HG03280 (cell line): ENCODE data around the gene EQTN.

Experiments
- ATAC-seq: cut with Tn5 transposase; IDR thresholded peaks from one replicate; pipeline ENCODE4 v1.9.1; 2021; ENCODE audit warnings: mild to moderate bottlenecking, moderate library complexity; ENCODE audit not compliant: unreplicated experiment

The EQTN gene

DNA sequence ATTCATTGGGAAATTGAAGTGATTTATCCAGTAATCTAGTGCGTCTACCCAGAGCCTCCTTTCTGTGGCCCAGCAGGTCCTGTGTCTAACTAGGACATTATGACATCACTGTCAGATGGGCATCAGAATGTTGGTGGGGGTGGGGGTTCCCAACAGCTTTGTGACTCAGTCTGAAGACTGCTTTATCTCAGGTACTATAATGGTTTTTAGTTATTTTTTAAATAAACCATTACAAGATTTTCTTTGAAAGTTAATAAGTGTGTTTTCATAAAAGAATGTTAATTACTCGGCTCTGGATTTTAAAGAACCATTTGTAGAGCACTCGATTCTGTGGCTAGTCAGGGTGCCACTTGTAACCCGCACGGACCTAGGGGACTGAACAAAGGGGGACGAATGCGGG, at the start of gene EQTN:
Gene EQTN, minus strand, starts transcription at position 101 of the 400 bp plus-strand sequence. Its CDS starts 95 bp downstream, at position 6.
- no peak for ATAC-seq

DNA sequence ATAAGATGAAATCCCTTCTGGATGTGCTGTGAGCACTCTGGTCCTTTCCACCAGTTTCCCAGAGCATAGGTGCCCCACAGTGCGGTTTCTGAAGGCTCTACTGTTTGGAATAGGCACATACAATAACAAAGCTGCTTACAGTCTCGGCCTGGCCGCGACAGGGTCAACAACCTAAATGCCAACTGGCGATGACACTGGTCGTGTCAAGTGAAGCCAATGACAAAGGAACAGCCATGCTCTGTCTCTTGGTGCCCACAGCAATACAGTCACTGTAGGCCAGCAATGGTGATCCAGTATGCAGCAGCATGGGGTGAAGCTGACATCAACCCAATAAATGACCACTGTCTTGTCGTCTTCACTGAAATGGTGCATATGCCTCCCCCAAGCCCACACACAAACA, 47.8 kb upstream of the EQTN start:
- ATAC-seq: no peak

DNA sequence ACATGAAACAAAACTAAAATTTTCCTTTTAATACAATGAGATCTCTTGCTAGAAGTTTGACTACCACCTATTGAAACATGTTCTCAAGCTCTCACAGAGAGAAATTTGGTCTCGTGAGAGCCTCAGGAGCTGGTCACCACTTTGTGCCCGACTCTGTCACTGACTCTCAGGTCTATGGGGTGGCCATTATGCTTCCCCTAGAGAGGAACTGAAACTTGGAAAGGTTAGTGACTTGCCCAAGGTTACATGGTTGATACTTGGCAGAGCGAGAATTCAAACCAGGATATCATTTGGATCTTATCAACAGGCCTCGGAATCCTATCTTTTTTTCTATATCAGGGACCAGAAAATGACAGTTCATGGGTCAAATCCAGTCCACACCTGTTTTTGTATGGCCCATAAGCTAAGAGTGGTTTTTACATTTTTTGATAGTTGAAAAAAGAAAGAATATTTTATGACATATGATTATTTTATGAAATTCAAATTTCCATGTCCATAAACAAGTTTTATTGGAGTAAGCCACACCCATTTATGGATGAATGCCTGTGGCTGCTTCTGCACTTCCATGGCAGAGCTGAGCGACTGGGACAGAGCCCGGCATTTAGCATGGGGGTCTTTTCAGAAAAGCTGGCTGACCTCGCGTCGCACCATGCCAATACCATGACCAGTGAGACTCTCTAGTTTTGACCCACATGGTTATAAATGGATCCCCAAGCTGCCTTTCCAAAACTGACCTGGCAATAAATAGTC, 44.8 kb upstream of the EQTN start:
- ATAC-seq: no peak

DNA sequence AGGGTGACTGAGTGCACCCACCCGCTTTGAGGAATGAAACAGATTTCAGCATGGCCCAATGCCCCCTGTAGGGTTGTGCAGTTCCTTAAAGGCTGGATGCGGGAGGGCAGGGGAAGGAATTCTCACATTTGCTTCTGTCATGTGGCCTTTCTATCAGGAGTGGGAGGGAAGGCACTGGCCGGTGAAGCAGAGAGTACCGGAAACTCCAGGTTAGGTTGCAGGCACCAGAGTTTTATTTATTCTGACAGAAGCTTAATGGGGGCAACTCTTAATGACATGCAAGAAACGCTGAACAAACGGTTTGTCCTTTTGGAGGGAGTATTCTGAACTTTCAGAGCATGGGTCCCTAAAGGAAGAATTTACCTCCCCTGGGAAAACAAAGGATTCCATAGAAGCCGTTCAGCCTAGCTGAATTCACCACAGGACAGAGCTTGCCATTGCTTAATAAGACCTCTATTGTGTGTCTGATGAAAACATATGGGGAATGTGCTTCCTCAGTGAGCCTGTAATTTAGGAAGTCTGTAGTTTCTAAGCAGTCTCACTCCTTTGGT, 44.1 kb upstream of the EQTN start:
- no peak for ATAC-seq

DNA sequence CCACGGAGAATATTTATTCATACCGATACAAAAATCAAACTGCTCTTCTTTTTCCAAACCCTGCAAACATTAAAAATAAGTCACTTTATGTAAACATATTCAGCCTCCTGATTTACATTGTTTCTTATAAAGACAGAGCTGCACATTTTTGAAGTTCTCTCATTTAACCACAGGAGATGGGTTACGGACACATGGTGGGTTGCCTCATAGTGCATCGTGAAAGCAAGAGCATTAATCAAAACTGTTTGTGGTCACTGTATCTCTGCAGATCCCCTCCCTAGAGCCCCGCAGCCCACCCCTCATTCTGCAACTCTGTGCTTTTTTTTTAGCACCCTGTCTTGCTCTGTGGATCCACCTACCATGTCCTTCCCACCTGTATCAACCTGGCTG, 43.3 kb upstream of the EQTN start:
- ATAC-seq: no peak

DNA sequence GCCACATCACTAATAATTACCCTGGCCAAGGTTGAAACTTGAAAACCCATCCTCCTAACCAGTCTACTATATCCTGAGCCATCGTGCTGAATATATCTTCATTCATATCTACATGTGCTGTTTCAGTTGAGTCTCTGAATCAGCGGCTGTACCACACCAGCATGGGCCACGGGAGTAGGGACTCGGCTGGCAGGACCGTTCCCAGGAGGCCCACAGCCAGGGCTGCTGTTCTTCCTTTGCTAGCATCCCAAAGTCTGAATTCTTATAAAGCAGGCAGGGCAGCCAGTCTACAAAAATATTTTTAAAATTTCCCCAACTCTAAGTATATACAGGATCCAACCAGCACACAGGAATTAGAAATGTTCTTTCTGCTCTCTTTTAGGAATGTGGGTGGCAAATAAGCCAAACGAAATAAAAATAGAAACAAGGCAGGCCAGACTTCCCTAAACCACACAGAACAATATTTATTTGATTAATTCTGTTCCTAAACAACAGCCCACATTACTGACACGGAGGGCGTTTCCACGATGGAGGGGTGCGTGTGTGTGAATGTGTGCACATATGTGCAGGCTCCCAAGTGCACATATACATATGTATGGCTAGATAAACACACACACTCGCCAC, 42.8 kb upstream of the EQTN start:
- ATAC-seq: no peak

DNA sequence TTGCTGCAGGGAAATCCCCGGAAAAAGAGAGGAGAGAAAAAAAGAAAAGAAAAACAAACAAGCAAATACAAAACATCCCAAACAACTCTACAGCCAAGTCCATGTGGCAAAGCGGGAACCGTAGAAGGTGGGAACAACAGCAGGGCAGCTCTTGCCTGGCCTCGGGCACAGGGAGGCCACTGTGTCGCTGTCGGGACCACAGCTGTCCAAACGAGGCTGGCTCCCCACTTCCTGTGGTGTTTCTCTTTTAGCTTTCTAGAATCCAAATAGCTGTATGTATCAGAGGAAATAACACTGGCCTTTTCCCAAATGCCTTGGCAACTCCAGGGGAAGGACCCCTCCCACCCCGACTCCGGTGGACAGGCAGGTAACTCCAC, 41.6 kb upstream of the EQTN start:
- no peak for ATAC-seq

DNA sequence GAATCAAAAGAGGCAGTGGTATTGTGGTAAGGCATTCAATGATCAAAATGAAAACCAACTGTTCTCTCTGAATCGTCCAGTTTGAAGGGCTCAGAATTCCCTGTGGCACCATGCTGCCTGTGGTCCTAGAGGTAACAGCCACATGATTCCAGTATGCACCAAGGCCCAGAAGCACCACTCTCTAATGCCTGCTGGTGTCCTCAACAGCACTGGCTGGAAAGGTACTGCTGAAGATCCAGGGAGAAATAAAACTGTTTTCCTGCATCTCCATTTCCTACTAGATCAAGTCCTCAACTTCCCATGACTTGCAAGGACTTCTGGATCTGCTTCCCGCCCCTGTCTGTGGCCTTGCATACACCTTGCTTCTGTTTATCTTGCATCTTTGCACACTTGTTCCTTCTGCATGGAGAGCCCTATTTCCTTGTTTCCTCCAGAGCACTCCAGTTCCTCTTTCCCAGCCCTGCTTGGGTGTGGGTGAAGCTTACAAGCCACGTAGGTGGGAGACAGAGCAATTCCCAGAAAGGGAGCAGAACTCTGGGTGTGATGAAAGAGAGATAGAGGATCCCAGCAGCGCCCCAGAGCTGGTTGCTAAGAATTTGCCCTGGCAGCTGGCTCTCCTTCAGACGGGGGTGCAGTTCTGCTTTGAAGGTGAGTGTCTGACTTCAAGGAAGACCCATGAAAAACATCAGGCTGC, 41.0 kb upstream of the EQTN start:
- no peak for ATAC-seq

DNA sequence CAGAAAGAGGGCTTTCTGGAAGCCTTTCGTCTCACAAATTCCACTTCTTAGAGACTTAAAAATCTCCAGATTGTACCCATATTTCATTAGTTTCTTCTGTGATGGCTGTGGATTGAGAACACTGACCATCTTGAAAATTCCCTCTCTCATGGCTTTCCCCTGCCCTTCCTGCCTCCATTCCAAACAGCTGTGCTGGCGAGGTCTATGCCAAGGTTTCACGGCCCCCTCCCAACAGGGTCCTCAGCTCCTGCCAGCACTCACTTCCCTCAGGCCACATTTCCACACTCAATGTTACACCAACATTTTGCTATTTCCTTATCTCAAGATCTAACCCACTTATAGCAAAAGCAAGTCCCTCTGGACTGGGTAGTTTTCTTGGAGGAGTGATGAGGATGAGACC, 40.3 kb upstream of the EQTN start:
- ATAC-seq: no peak

DNA sequence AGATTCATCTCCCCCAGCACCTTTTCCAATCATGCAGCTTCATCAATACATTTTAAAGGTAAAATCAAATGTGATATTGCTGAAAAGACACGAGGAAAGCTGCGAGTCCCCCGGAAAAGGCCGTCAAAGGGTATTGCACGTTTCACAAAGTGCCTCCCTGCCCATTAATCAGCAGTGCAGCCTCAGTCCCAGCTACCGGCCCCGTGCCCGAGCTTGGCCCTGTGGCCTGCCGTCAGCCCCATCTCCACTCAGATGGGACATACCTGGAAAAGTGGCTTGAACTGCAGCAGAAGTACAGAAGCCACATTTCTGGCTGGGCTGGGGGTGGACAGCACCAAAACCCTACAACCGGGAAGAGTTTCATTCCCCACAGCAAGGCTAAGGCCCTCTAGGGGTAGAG, 39.9 kb upstream of the EQTN start:
- ATAC-seq: no peak

DNA sequence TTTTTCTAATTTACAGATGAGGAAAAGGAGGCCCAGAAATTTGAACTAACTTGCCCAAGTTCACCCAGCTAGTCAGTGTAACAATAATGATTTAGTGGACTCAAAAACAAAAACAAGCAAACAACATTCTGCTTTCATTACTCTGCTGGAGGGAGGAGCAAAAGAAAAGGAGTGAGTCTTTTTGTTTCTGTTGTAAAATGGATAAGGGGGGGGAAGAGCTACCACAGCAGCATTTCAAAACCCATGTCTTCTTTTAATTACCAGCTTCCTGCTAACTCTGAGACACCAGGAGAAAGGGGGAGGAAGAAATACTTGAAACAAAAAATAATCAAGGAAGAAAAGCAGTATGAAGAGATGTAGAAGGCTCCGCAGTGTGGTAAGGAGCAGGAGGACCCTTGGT, 39.2 kb upstream of the EQTN start:
- no peak for ATAC-seq

DNA sequence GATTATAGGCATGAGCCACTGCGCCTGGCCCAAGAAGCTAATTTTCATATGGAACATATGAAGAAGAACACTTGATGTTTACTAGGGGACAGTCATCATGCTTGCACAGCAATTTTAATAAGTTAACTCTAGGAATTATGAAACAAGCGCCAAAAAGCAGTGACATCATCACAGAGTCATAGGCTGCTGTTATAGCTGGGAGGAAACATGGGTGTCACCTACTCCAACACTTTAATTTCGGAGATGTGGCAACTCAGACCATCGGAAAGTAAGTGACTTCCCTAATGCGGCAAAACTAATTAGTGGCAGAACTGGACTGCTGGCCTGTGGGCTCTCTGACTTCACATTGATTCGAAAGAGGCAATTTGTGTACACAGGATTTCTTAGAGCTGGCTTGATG, 38.1 kb upstream of the EQTN start:
- no peak for ATAC-seq

DNA sequence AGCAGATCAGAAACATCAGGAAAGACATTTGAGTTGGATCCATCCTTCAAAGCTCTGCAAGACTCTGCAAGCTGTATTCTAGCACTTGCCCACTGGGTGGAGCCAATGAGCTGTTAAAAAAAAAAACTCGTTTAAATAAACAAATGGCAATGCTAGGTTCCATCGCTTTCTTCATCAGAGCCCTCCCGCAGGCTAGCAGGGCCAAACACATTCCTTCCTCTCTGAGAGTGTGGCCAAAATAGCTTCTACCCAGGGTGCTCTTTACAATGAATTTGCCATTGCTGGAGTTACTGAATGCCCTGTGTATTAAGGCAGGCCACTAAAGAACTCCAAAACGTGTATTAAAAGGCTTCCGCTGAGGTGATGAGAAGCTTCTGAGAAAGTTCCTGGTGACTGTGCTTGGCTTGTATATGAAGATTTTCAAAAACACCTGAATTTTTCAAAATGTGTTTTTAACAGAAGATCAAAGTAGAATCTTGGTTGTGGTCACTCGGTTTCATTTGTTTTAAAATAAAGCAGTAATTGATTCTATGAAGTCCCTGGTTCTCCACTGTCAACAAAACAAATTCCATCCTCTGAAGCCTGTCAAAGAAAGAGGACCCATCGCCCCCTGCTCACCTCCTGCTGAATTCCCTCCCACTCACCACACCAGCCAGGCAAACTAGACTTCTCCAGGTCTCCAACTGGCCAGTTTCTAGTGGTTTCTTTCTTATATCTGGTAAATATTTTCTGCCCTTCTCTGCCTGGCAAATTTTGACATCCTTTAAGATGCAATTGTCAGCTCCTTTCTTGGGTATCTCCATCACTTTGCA, 36.5 kb upstream of the EQTN start:
- ATAC-seq: no peak

DNA sequence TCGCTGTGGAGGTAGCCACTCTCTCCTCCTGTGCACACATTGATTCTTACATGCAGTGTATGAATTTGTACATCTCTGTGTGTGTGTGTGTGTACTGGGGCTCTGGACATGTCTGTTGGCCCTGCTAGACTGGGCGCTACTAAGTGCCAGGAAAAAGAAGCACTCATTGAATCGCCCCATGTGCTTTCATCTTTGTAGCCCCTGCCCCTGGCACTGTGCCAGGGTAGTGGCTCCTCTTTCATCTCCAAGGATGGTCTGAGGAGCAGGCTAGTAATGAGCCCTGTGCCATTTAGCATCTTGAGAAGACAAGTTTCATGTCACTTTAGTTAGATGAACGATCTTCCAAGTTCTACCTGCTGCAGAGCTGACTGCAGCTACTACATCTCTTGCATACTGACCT, 34.4 kb upstream of the EQTN start:
- no peak for ATAC-seq

DNA sequence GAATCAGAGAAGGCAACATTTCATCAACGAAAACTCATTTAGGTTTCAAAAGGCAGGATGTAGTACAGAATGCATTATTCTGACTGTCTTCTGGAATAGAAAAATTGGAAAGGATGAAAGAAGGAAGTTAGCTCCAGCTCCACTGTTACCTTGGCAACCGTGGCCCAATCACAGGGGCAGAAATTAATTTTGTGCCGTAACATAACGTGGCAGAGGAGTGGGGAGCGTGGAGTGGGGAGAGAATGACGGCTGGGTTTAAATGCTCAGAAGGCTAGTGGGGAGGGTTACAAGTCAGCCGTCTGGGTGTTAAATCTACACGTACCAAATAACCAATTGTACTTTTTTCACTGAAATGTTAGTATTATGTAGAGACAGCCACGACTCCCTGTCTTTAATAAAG, 32.3 kb upstream of the EQTN start:
- ATAC-seq: no peak

DNA sequence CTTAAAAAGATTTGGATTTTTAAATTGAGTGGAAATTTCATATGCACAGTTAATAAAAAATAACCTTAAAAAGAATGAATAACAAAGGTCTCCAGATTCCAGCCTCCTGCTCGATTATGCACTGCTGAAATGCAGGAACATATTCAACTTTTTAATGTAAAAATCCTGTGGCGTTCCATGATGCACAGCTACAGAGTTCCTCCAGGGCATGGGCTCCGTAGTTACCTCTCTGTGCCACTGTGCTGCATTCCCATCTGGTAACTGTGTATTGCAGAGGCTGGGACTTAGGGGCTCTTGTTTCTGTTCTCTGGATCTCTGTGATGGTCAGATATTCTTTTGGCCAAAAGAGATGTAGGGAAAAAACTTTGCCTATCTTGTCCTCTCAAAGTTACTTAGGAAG, 31.5 kb upstream of the EQTN start:
- ATAC-seq: no peak

DNA sequence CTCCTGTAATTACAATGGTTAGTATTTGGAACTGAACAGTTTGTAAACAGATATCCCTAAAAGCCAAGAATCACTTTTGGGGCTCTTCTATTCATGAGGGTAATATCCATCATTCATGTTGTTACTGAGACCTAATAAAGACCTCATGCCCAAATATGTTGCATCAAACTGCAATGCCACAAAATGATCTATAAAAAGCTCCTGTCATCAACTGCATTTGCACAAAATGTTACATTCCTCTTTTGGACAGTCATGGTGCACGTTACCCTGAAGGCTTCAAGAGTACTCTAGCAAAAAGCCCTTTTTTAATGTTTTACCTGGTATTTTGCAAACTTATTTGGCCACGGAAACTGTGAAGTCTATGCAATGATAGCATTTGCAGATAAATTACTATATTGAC, 14.2 kb upstream of the EQTN start:
- no peak for ATAC-seq

DNA sequence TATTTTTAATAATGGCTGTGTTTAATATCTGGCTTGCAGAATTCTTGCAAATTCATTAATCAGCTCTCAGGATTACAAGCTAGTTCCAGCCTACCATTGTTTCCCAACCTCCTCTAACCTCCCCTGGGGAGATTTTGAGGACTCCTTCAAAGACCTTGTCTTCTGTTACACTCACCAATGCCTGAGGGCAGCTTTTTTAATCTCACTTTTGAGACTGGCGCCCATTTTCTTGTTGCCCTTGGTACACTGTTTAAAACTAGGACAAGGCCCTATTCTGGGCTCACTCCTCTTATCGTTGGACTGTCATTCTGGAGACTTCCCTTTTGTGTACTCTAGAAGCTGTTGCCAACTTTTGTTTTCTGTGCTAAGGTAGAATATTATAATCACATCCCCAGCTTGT, 13.6 kb upstream of the EQTN start:
- ATAC-seq: no peak

DNA sequence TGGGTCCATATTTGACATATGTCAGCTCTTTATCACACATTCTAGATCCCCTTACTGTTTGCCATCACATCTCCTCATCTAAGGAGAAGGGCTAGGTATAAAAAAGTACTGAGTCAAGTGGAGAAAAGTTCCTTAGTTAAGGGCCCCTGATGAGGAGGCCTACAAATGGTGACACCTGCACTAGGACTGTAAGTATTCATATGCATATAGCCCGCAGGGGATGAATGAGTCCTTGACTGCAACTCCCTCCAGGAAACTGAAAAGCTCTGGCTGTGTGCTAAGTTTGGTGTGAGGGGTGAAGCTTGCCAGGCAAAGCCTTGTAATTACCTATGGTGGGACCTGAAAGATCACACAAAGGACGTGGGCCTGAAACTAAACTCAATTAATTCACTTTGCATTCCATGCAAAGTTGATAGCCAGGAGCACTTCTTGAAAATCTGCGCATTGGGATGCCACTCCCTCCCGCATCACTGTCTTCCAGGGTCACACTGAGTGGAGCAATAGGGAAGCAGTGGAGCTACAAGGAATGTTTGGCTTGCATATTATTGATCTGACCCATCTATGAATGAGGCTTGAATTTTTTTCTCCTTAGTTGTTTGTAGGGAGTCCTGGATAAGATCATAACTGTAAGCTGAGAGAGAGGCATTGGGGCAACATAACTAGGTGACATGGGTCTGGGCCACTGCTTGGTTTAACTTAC, 11.9 kb upstream of the EQTN start:
- ATAC-seq: no peak

DNA sequence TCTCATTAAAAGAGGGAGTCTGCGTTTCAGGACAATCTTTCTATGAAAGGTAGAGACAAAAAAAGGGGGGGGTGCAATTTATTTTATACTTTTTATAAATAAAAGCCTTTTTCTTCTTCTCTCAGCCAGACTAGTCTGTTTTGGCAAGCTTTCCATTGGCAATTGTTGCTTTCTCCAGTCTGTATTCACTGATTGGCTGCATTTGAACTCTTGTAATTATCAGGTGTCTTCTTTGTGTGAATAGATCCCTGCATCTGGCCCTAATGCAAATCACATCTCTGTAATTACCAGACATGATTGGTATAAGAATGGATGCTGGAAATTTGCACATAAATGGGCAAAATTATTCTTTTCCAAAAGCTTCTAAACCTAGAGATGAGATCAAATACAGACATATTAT, 7.6 kb upstream of the EQTN start:
- ATAC-seq: no peak

DNA sequence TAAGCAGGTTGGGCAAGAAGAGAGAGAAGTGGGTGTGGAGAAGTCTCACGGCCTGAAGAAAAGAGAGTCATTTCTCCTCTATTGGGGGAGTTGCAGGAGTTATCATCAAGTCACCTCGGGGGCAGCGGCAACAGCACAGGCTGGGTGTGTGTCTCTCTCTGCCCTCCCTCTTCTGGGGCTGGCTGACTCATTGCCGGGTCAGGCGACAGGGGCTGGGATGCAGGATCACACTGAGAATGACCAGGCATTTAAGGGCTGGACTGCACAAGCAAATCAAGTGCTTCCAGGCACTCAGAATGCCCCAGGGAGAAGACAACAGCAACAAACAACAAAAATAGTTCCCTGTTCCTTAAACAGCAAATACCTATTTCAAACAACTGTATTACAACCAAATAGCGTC, 6.3 kb upstream of the EQTN start:
- no peak for ATAC-seq
